Measurements from ENCODE around the gene C16orf96.

Gene C16orf96

GRCh38 chr16:4633910-4634635, 77.9 kb downstream of the C16orf96 start:
- DNase-seq (ENCODE audit: insufficient read length, low spot score) (no peak), FAIRE-seq (no peak)
- TF ChIP-seq SPI1 (IDR thresholded peaks at IDR 0.05; ENCODE audit: low read depth, low read length) (no peak), POLR2AphosphoS5 (IDR thresholded peaks at IDR 0.05; ENCODE audit: low read depth, low read length) (no peak), TAF1 (IDR thresholded peaks at IDR 0.05; ENCODE audit: low read depth, low read length) (no peak), POU2F2 (IDR thresholded peaks at IDR 0.05; ENCODE audit: low read depth, low read length) (no peak), POLR2A (IDR thresholded peaks at IDR 0.05; ENCODE audit: low read depth, low read length) (no peak), PAX5 (IDR thresholded peaks at IDR 0.05; ENCODE audit: insufficient read depth, low read length, severe bottlenecking) (no peak)

GRCh38 chr16:4634768-4635167, 78.6 kb downstream of the C16orf96 start:
- DNase-seq (ENCODE audit: insufficient read length, low spot score), result no peak
- TF ChIP-seq SPI1 (IDR thresholded peaks at IDR 0.05; ENCODE audit: low read depth, low read length) (no peak), POLR2A (IDR thresholded peaks at IDR 0.05; ENCODE audit: low read depth, low read length) (no peak), POU2F2 (IDR thresholded peaks at IDR 0.05; ENCODE audit: low read depth, low read length) (no peak)
- no peak for FAIRE-seq

DNA sequence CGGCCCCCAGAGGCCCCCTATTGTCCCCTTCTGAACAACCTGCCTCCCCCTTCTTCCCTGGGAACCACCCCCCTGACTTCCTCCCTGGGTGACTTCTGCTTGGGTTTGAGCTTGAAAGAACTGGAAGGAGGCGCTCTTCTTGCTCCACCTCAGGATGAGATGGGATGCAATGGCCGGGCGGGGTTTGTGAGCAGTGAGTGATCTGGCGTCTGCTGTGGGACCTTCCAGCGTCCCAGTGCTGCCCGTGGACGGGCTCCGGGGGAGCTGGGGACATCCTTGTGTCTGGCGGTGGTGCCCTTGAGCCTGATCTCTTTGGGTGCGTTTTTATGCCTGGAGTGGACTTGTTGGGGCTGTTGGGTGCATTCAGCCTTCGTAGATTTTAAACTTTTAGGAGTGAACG, 80.1 kb downstream of the C16orf96 start:
- FAIRE-seq, result no peak
- TF ChIP-seq TAF1 (IDR thresholded peaks at IDR 0.05; ENCODE audit: low read depth, low read length) (no peak), POLR2A (IDR thresholded peaks at IDR 0.05; ENCODE audit: low read depth, low read length) (no peak), POLR2AphosphoS5 (IDR thresholded peaks at IDR 0.05; ENCODE audit: low read depth, low read length) (no peak), PAX5 (IDR thresholded peaks at IDR 0.05; ENCODE audit: insufficient read depth, low read length, severe bottlenecking) (no peak), POU2F2 (IDR thresholded peaks at IDR 0.05; ENCODE audit: low read depth, low read length) (no peak), SPI1 (IDR thresholded peaks at IDR 0.05; ENCODE audit: low read depth, low read length) (no peak)

GRCh38 chr16:4637501-4638166, 81.5 kb downstream of the C16orf96 start:
- DNase-seq (ENCODE audit: insufficient read length, low spot score), result no peak
- FAIRE-seq, result no peak
- TF ChIP-seq SPI1 (IDR thresholded peaks at IDR 0.05; ENCODE audit: low read depth, low read length) (no peak), PAX5 (IDR thresholded peaks at IDR 0.05; ENCODE audit: insufficient read depth, low read length, severe bottlenecking) (no peak), TAF1 (IDR thresholded peaks at IDR 0.05; ENCODE audit: low read depth, low read length) (no peak), POLR2A (IDR thresholded peaks at IDR 0.05; ENCODE audit: low read depth, low read length) (no peak), POU2F2 (IDR thresholded peaks at IDR 0.05; ENCODE audit: low read depth, low read length) (no peak), POLR2AphosphoS5 (IDR thresholded peaks at IDR 0.05; ENCODE audit: low read depth, low read length) (no peak)

More for the DNA sequence above, 80.1 kb downstream of the C16orf96 start:
- DNase-seq (ENCODE audit: insufficient read length, low spot score), result no peak

GRCh38 chr16:4639899-4640509, 83.9 kb downstream of the C16orf96 start:
- DNase-seq (ENCODE audit: insufficient read length, low spot score), result no peak
- TF ChIP-seq SPI1 (IDR thresholded peaks at IDR 0.05; ENCODE audit: low read depth, low read length) (no peak), TAF1 (IDR thresholded peaks at IDR 0.05; ENCODE audit: low read depth, low read length) (no peak)
- no peak for FAIRE-seq

DNA sequence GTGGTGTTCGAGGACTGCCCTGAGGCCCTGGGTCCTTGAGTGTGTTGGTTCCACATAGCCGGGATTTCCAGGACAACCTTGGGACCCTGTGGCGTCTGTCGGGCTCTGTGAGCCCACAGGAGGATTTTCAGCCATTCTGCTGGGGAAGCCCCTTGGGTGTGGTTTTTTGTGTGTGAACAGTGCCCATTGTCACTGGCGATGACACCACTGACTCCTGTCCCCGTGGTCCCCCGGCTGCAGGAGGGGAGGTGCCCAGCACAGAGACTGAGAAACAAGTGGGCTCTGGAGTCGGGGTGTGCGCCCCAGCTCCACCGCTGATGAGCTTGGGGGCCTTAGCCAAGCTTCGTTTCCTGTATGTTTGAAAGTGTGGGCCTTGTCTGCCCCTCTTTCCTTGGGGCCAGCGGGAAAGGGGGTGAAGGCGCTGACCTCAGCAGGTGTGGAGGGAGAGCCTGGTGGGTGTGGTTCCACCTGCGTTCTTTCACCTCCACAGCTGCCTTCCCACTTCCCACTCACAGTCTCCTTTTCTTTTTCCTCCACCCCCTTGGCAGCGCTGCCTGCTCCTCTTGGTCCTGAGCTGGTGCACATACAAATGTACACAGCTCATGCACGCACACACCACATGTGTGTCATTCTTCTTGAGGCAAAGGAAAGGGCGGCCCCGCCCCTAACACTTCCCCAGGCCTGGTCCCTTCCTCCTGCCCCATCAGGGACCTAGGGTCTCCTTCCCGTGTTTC, 84.6 kb downstream of the C16orf96 start:
- no peak for FAIRE-seq
- TF ChIP-seq POLR2AphosphoS5 (IDR thresholded peaks at IDR 0.05; ENCODE audit: low read depth, low read length) (no peak), POLR2A (IDR thresholded peaks at IDR 0.05; ENCODE audit: low read depth, low read length) (no peak), POU2F2 (IDR thresholded peaks at IDR 0.05; ENCODE audit: low read depth, low read length) (no peak), TAF1 (IDR thresholded peaks at IDR 0.05; ENCODE audit: low read depth, low read length) (no peak), SPI1 (IDR thresholded peaks at IDR 0.05; ENCODE audit: low read depth, low read length) (no peak), PAX5 (IDR thresholded peaks at IDR 0.05; ENCODE audit: insufficient read depth, low read length, severe bottlenecking) (no peak)
- no peak for DNase-seq (ENCODE audit: insufficient read length, low spot score)

GRCh38 chr16:4641306-4641687, 85.2 kb downstream of the C16orf96 start:
- FAIRE-seq, result no peak
- TF ChIP-seq TAF1 (IDR thresholded peaks at IDR 0.05; ENCODE audit: low read depth, low read length) (no peak), PAX5 (IDR thresholded peaks at IDR 0.05; ENCODE audit: insufficient read depth, low read length, severe bottlenecking) (no peak), POU2F2 (IDR thresholded peaks at IDR 0.05; ENCODE audit: low read depth, low read length) (no peak), POLR2AphosphoS5 (IDR thresholded peaks at IDR 0.05; ENCODE audit: low read depth, low read length) (no peak), POLR2A (IDR thresholded peaks at IDR 0.05; ENCODE audit: low read depth, low read length) (no peak), SPI1 (IDR thresholded peaks at IDR 0.05; ENCODE audit: low read depth, low read length) (no peak)

GRCh38 chr16:4641895-4642294, 85.8 kb downstream of the C16orf96 start:
- FAIRE-seq (no peak), DNase-seq (ENCODE audit: insufficient read length, low spot score) (no peak)
- no peak for TF ChIP-seq PAX5 (IDR thresholded peaks at IDR 0.05; ENCODE audit: insufficient read depth, low read length, severe bottlenecking)
- TF ChIP-seq POU2F2 (IDR thresholded peaks at IDR 0.05; ENCODE audit: low read depth, low read length), result no peak
- TF ChIP-seq TAF1 (IDR thresholded peaks at IDR 0.05; ENCODE audit: low read depth, low read length), result no peak
- no peak for TF ChIP-seq POLR2A (IDR thresholded peaks at IDR 0.05; ENCODE audit: low read depth, low read length)
- TF ChIP-seq POLR2AphosphoS5 (IDR thresholded peaks at IDR 0.05; ENCODE audit: low read depth, low read length), result no peak
- no peak for TF ChIP-seq SPI1 (IDR thresholded peaks at IDR 0.05; ENCODE audit: low read depth, low read length)

More at GRCh38 chr16:4641306-4641687, 85.2 kb downstream of the C16orf96 start:
- no peak for DNase-seq (ENCODE audit: insufficient read length, low spot score)

Measured in GM12891 (cell line).